Measurements from ENCODE around the gene GPC6.

DNA sequence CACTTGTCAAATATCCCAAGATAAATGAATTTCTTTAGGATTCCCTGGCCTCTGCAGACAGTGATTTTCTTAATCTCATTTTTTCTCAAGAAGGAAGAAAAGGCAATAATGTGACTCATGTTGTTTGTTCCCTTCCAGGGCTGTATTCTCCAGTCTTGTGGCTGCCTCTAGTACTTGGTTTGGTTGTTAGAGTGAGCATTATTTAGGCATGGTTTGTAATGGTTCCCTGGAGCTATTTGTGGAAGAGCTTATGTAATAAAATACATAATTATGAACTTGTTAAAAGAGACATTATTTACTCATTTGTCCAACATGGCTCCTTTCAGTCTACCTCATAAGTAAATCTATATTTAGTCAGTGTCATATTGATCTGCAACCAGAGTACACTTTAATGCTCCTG is 982.5 kb downstream of the GPC6 start:
- TF ChIP-seq CTCF (IDR thresholded peaks at IDR 0.05) (no peak), POLR2A (IDR thresholded peaks at IDR 0.05) (no peak)

All from uterus (tissue), 2 donors.